ENCODE data around the gene OAF. TPM values are rescaled to one million over a fixed set of nuclear protein-coding genes. Genes with fewer than 3 reads are reported as not detected.

Gene OAF
- total and polyA plus RNA-seq, 5 donors: 21.6 to 57.1 (median 43.1) TPM

Other genes with a start within 250 kb of the OAF start
- gene TRIM29, start 72.9 kb upstream of the OAF start, total RNA-seq: under 1 TPM in 1 of 4 donors, not detected in 3; 0.34 TPM
- gene TRIM29, start 72.9 kb upstream of the OAF start, polyA plus RNA-seq: 0.16 TPM
- under 1 TPM in 3 of 4 donors, not detected in 1; 0.17 to 0.31 (median 0.22) TPM for gene POU2F3, start 29.1 kb downstream of the OAF start, total RNA-seq
- 0.05 TPM for gene POU2F3, start 29.1 kb downstream of the OAF start, polyA plus RNA-seq
- 10 to 100 TPM; 15.7 to 21.3 (median 17.0) TPM for gene TLCD5, start 114.3 kb downstream of the OAF start, total RNA-seq
- gene TLCD5, start 114.3 kb downstream of the OAF start, polyA plus RNA-seq: 7.5 TPM
- 100 to 1,000 TPM in 2 of 4 donors, 10 to 100 TPM in 2; 93.1 to 112 (median 97.3) TPM for gene ARHGEF12, start 125.4 kb downstream of the OAF start, total RNA-seq
- 26.1 TPM for gene ARHGEF12, start 125.4 kb downstream of the OAF start, polyA plus RNA-seq